HG02970 (cell line): ENCODE measurements around the gene NBPF3.
"Not testable (repeated sequence)": the region's sequence is repeated elsewhere in the genome, so short reads cannot be mapped to it uniquely, and the experiment has no call there.

ENCODE experiments used
- ATAC-seq: cut with Tn5 transposase; IDR thresholded peaks from one replicate; pipeline ENCODE4 v1.9.1; 2021; ENCODE audit warnings: mild to moderate bottlenecking, moderate library complexity, moderate number of reproducible peaks; ENCODE audit not compliant: unreplicated experiment, low FRiP score

NBPF3 gene

DNA sequence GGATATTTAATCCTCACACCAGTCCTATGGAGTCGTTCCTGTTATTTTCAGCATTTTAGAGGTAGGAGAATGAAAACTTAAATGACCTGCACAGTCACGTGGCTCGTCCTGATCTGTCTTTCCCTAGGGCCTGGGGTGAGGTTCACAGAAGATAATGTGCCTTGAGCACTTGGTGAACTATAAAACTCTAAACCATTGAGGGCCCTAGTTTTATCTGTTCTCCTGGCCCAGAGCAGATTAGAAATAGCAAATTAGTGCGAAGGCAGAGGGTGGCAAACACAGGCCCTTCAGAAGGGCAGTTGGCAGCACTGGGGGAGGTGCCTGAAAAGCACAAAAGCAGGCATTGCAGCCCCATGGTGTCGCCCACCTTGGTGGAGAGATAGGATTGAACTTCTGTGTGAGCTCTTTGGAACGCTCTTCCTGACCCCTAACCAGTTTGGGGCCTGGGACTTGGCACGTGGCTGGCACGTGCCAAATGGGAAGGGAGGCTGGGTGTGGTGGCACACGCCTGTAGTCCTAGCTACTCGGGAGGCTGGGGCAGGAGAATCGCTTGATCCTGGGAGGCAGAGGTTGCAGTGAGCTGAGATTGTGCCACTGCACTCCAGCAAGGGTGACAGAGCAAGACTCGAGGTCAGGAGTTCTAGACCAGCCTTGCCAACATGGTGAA is 1.2 kb upstream of the NBPF3 start:
- not testable (repeated sequence) for ATAC-seq

DNA sequence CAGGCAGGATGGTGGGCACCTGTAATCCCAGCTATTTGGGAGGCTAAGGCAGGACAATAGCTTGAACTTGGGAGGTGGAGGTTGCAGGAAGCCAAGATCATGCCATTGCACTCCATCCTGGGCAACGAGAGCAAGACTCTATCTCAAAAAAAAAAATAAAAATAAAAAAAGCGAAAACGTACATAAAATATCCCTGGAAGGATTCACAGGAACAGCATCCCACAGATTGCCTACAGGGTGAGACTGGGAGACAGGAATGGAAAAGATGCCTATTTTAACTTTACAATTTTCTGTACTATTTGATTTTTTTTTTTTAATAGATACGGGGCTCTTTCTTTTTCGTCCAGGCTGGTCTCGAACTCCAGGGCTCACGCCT is 604 bp upstream of the NBPF3 start:
- ATAC-seq: no peak

DNA sequence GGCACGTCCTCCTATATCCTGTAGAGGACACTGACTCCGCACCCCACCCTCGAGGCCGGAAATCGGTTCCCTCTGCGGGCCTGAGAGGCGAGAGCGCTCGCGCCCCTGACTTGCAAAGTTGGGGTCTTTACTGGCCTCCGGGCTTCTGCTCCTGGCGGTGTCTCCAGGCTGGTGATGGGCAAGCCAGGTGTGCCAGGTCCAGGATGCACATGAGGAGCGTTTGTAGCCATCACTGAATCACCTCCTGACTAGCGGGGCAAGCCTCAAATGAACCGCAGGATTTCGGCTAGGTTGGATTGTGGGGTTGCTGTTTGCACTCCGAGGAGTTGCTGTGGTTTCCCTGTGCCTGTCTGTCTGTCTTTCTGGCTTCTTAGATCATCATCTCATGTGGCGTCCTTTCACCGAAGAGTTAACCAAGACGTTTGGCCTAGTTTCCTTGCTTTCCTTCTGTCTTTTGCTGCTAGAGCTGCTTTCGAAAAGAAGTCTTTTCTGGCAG is 741 bp downstream of the NBPF3 start:
- ATAC-seq: not testable (repeated sequence)

DNA sequence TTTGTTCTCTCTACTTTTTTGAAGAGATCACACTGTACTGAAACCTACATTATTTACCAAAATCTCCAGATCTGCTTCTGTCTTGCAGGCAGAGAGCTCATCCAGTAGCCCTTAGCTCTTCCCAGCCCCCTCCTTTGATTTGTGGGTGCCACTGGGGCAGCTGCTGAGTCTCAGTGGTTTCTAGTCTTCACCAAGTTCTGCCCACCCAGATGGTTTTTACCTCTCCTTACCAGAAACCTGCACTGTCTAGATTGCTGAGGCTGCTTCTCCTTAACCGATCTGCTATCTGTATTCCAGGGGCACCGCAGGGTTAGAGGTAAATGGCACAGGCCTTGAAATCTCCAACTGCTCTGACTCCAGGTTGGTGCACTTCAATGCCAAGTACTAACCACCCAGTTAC is 6.7 kb downstream of the NBPF3 start:
- not testable (repeated sequence) for ATAC-seq

DNA sequence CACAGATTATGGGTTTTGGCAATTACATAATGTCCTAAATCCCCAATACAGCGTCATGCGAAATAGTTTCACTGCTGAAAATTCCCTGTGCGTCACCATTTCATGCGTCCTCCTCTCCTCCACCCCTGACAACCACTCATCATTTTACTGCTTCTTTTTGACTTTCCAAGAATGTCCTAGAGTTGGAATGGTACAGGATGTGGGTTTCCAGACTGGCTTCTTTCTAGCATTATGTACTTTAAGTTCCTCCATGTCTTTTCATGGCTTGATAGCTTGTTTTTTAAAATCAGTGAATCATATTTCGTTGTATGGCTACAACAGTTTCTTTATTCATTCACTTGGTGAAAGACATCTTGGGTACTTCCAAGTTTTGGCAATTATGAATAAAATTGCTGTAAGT is 7.4 kb downstream of the NBPF3 start:
- ATAC-seq: no peak

DNA sequence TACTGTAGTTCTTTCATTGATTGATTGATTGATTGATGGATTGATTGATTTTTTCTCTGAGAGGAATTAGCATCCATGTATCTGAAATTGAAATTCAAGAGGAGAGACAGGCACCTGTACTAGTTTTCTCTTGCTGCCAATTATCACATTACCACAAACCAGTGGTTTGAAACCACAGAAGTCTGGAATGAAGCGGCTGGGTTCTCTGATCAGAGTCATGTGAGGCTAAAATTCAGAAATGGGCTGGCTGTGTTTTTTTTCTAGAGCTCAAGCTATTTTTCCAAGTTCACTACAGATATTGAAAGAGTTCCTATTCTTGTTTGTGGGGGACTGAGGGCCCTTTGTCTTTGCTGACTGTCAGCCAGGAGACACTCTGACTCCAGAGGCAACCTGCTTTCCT is 10.0 kb downstream of the NBPF3 start:
- ATAC-seq: no peak

DNA sequence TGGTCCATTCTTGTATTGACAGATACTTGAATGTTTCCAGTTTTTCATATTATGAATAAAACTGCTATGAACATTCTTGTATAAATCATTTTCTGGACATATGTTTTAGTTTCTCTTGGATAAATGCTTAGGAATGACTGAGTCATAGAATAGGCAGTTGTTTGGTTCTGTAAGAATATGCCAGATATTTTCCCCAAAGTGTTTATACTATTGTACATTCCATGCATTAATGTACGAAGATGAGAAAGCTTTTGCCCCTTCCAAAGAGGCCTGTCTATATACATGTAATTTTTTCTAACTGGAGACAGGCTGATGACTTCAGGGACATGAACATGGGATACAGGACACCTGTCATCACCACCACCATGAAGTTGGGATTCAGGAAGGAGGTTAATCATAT is 11.3 kb downstream of the NBPF3 start:
- no peak for ATAC-seq

DNA sequence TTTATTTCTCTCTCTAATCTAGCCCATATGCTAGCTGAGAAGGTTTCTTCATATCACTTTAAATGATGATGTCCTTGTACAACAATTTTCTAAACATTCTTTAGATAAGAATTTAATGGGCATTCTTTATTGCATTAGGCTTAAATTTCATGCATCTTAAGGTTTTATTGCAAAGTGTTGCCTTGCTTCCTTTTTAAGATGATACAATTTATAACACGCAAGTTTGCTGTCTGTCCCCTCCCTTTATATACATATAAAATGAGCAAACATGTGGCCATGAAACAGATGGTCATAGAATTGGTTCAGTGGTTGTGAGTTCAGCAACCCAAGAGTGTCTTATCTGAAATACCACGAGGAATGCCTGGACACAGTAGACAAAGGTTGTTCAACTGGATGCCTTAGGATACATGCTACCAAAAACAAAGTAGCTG is 12.1 kb downstream of the NBPF3 start:
- no peak for ATAC-seq

DNA sequence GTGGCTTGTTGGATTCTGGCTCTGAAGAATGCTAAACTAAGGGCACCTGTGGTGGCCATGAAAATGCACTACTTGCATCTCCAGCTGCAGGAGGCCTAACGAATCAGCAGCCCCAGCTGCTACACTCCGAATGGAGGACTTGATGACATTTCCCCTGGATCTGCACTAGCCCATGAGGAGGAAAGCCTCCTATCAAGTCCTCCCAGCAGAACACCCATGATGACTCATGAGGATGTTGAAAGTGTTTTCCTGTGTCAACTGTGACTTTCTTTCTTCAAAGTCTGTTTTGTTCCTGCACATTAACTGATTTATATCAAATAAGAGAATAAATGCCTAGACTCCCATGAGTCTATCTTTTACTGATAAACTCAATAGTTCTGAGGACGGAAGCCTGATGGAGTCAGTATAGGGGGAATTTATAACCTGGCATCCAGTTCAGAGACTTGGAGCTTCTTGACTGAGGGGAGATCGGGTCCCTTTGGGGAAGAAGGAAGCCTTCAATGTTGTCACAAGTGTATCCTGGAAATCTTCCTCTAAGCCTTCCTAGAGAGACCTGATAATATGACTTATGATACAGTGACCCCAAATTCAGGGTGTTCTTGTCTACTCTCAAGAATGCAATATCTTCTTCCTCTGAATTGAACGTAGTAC is 14.2 kb downstream of the NBPF3 start:
- not testable (repeated sequence) for ATAC-seq

DNA sequence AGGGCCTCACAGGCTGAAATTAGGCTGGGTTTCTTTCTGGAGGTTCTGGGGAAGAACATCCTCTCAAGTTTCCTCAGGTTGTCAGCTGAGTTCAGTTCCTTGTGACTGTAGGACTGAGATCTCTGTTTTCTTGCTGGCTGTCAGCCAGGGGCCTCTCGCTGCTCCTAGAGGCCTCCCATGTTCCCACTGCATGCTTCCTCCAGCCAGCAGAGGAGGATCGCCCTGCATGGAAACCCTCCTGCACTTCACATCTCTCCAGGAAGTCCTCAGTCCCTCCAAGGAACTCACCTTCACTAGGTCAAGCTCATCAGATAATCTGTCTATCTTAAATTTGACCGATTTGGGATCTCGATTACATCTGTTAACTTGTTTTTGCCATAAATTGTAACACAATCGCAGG is 15.0 kb downstream of the NBPF3 start:
- not testable (repeated sequence) for ATAC-seq

DNA sequence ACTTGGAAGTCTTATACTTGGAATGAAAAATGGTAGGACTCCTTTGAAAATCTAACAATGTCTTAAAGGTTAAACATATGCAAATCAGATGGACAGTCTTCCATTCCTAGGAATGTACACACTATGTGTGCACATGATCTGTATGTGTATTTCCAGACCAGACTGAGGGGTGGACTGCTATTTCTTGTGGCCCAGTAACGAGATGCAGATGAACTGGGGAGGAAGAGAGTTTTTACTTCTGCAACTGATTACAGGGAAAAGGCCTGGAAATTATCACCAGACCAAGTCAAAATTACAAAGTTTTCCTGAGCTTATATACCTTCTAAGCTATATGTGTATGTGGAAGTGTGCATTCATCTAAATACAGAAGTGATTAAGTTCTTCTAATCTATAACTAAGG is 17.7 kb downstream of the NBPF3 start:
- no peak for ATAC-seq

DNA sequence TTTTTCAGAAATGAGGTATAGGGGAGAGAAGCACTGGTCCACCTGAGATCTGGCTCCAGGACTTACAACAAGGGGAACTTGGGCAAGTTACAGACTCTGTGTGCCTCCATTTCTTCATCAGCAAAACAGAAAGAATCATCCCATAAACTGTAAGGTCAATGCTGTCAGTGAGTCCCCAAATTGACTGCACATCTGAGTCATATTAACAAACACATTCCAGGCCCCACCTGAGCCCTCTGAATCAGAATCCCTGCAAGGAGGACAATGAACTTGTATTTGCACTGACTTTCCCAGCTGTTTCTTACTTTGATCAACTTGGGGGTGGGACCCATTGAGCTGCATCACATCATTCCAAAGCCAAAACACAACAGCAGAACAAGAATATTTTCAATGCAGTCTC is 25.2 kb downstream of the NBPF3 start:
- not testable (repeated sequence) for ATAC-seq

DNA sequence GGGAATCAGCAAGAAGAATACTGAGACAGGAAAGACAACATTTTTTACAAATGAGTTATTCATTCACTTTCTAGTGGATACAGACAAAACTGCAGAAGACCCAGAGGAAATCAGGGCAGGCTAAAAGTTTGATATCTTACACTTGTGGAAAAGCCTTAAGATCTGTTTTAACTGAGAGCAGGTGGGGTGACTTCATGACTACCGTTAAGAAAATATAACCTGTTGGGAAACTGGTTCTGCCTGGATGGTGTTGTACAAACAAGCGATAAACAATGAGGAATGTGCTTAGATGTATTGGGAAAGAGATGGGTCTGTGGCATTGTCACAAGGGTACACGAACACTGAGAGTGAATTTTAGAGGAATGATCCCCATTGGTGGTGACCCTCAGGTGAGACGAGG is 28.0 kb downstream of the NBPF3 start:
- ATAC-seq: not testable (repeated sequence)

DNA sequence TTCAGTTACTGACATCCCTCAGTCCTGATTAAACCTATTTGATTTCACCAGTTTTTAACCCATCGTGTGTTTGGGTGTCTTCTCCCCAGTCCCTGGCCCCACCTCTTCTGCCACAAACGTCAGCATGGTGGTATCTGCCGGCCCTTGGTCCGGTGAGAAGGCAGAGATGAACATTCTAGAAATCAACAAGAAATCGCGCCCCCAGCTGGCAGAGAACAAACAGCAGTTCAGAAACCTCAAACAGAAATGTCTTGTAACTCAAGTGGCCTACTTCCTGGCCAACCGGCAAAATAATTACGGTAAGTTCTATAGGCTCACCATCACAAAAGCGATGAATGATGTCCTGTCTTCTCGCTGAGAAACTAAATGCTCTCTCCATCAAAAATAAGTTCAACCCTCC is 28.7 kb downstream of the NBPF3 start:
- ATAC-seq: no peak

DNA sequence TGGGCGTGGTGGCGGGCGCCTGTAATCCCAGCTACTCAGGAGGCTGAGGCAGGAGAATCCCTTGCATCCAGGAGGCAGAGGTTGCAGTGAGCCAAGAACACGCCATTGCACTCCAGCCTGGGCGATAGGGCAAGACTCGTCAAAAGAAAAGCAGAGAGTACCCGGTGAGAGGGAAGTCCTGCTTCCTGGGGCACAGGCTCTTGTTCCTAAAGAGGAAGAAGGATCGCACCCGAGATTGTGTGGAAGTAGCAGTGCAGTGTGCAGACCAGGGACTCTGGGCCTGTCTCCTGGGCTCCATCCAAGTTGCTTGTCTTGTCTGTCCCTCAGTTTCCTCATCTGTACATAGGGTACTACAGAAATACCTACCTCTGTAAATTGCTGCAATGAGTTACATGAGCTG is 29.6 kb downstream of the NBPF3 start:
- no peak for ATAC-seq

DNA sequence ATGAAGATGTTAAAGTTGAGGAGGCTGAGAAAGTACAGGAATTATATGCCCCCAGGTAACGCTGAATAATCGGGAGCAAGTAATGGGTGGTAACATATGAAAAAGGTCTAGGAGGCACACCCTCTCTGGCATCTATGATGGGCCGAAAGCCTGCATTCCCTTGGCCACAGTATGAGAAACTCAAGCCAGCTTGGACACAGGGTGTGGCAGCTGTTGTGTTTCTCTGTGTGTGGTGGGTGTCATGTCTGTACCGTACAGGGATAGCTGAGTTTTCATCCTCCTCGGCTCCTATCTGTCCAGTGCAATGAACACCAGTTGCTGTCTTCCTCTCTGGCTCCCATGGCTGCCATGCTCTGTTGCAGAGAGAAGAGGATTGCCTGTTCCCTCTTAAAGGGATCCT is 32.9 kb downstream of the NBPF3 start:
- no peak for ATAC-seq

DNA sequence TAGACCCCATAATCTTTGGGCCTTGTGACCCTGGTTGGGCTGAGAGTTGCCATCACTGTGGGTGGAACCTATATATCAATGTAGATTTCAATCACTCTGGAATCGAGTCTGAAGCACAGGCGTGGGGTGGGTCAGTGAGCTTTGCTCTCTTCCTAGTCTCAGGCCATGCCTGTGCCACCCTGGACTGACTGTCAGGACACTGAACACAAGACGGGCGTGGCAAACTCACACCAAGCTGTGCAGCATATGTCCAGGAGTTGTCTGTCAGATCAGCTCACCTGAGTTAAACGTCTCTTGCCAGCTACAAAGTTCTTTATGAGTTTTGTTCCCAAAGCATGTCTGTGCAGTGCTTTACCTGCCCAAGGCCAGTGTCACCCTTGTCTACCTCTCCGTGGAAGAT is 38.4 kb downstream of the NBPF3 start:
- no peak for ATAC-seq

DNA sequence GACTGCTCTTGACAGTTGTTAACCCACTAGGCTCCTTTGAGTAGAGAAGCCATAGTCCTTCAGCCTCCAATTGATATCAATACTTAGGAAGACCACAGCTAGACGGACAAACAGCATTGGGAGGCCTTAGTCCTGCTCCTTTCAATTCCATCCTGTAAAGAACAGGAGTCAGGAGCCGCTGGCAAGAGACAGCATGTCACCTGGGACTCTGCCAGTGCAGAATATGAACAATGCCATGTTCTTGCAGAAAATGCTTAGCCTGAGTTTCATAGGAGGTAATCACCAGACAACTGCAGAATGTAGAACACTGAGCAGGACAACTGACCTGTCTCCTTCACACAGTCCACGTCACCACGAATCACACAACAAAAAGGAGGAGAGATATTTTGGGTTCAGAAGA is 43.9 kb downstream of the NBPF3 start:
- ATAC-seq: not testable (repeated sequence)

DNA sequence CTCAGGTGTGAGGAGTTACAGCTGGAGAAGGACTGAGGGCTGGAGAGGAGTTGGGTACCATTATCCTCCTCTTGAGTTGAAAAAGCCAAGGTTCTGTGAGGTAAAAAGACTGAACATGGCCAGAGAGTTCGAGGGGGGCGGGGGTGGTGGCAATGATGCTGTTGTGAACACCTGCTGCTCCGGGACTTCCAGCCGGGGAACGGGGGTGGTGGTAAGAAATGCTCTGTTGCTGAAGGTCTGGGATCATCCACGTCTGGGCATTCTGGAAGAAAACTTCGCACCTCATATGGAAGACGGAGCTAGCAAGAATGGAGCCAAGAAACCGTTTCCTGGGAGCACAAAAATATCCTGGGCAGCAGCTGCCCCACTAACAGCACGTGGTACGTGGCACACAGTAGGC is 49.2 kb downstream of the NBPF3 start:
- no peak for ATAC-seq

DNA sequence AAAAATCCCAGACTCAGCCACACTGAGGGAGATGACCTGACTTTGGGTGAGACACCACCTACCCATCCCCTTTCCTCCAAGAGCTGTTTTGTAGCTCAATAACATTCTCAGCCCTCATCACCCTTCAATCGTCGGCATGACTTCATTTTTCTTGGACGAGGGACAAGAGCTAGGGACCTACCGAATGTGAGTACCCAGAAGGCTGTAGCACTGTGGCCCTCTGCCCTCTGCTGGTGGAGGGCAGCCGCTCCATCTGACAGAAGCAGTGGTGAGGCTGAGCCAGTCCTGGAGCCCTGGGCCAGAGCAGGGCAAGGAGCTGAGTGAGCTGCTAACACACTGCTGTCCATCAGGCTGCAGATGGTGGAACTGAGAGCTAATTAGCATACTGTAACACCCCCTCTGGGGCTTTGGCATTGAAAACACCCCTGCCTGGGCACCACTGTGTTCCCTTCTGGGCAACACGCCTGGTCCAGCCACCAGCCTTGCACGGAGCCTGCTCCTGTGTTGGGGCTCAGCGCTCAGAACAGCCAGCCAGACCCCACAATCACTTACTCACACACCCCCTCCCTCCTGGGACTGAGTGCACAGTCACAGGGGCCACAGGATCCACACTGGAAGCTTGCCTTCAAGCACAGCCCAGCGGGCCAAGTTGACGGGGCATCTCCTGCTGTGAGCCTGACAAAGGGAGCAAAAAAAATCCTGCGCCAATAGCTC is 51.0 kb downstream of the NBPF3 start:
- no peak for ATAC-seq

DNA sequence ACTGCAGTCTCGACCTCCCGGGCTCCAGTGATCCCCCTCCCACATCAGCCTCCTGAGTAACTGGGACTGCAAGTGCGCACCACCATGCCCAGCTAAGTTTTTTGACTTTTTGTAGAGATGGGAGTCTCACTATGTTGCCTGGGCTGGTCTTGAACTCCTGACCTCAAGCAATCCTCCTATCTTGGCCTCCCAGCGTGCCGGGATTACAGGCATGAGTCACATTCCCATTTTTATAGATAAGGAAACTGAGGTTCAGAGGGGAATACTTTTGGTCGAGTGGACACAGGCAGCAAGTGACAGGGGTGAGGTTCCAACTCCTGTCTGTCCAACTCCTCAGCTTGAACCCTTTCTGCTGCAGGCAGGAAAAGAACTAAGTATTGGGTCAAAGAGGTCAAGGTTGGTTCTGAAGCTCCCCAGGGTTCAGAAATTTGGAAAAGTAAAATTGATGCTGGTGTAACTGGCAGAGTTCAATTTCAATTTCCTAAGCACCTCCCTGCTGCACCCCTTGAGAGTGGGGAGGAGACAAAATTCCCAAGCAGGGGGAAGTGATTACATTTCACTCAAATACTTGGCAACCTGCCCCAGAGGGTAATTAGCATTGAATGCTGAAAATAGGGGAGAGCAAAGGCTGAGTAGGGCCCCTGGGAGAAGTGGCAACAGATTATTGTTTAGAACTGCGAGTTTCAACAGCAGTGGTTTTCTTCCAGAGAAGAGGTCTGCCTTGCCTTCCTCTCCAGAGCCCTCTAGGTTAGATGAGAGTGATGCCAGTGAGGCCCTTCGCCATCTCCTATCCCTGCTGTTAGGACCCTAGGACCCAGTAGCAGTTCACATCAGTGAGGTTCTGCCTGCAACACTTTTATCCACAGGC is 51.8 kb downstream of the NBPF3 start:
- no peak for ATAC-seq
